GM18520 (cell line): ENCODE data around the gene GSTT2.
"Not testable (repeated sequence)": the region's sequence is repeated elsewhere in the genome, so short reads cannot be mapped to it uniquely, and the experiment has no call there.

ENCODE experiments used
- ATAC-seq: cut with Tn5 transposase; IDR thresholded peaks from one replicate; pipeline ENCODE4 v1.9.1; 2021; ENCODE audit not compliant: unreplicated experiment

Gene GSTT2

GRCh38 chr22:23979557-23980240, at the start of gene GSTT2:
Gene GSTT2 (plus strand): TSS chr22:23980134.
- not testable (repeated sequence) for ATAC-seq

DNA sequence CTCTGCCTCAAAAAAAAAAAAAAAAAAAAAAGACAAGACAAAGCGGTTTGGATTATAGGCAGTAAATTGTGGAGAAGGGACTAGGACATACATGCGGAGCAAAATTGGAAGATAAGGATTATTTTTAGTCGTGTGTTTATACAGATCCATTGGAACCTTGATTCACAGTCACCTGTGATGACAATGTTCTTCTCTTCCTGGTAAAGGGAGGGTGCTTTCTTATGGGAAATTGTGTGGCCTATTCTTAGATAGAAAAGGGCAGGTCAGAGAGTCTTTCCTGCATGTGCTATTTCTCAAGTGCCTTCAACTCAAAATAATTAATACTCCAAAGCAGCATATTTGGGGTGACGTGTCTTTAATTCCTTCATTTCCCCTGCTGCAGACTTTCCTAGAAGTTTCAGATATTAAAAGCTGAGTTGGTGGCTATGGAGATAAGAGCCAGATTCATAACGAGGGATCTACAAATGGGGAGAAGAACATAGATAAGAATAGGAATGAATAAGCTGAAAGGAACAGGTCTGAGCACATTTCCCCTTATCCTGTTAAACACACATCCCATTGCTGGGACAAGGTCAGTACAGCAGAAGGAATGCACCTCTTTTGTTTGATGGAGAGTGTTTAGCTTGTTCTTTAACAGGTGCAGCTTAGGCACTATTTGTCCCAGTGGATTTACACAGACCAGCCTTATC, 41.5 kb upstream of the GSTT2 start:
- ATAC-seq = no peak

- ATAC-seq = no peak
These were observed 40.9 kb upstream of the GSTT2 start for GRCh38 chr22:23939017-23939357.

- ATAC-seq = not testable (repeated sequence)
These were observed 39.8 kb upstream of the GSTT2 start for GRCh38 chr22:23940166-23940565.

DNA sequence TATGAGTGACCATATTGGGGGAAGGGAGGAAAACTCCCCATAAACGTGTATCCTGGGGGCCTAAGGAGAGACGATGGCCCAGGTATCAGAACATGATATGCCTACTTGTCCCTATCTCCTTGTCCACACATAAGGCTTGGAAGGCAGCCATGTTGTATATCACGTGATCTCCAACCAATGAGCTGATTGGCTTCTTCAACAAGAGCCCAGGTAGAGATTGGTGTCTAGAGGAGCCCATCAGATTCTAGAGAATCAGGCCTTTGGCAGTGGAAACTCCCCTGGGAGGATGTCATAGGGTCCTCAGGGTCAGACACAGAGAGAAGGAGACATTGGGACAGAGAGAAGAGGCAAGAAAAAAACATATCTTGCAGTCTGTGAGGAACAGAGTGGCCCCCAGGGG, 32.5 kb upstream of the GSTT2 start:
- not testable (repeated sequence) for ATAC-seq

- not testable (repeated sequence) for ATAC-seq
These were observed 30.2 kb upstream of the GSTT2 start for GRCh38 chr22:23949764-23950163.

DNA sequence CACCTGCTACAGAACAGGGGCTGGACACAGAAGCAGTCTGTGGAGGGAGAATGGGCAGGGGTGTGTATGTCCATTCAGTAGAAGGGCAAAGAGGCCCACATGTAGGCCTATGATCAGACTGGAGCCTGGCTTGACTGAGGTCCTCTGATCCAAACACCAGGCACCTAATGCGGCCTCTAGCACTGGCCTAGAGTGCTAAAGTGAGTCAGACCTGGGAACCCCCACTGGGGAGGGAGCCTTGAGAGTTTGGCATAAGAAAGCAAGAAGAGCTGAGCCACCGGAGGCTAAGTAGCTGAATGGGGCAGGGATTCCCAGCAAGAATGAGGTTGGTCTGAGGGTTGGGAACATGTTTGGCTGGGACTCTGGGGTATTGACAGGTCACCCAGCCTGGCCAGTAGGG, 28.6 kb upstream of the GSTT2 start:
- peak; percentile 61 for ATAC-seq

DNA sequence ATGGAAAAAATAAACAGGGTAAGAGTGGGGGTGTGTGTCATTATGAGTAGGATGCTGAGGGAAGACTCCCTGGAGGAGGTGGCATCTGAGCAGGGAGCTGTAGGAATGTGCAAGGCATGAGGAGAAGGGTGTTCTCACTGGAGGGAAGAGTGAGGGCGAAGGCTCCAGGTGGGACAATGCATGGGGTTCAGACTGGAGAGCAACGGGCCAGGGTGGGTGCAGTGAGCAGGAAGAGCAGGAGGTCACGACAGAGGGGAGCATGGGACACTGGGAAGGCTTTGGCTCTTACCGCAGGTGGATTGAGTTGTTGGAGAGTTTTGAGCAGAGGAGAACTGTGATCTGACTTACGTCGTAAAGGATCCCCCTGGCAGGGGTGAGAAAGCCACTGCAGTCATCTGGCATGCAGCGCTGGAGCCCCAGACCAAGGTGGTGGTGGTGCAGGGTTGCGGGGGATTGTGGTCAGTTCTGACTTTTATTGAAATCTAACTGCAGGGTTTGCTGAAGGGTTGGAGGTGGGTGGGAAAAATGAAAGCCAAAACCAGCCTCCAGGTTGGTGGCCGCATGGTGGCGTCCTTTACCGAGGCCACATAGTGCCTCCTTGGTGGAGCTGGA, 27.0 kb upstream of the GSTT2 start:
- not testable (repeated sequence) for ATAC-seq

GRCh38 chr22:23953485-23953884, 26.4 kb upstream of the GSTT2 start:
- ATAC-seq = not testable (repeated sequence)

- not testable (repeated sequence) for ATAC-seq
These were observed 25.5 kb upstream of the GSTT2 start for GRCh38 chr22:23954193-23954990.

DNA sequence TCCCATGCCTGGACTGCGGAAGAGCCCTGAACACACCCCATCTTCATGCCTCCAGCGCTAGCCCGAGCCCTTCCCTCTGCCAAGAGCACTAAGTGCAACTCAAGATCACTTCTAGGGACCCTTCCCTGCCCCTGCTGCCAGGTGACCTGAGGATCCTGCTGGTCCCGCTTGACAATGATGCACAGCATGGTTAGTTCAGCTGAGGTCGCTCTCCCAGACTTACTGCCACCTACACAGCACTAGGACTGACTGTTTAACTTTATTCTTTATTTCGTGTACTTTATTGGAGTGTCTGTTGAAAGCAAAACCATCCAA, 25.0 kb upstream of the GSTT2 start:
- not testable (repeated sequence) for ATAC-seq

DNA sequence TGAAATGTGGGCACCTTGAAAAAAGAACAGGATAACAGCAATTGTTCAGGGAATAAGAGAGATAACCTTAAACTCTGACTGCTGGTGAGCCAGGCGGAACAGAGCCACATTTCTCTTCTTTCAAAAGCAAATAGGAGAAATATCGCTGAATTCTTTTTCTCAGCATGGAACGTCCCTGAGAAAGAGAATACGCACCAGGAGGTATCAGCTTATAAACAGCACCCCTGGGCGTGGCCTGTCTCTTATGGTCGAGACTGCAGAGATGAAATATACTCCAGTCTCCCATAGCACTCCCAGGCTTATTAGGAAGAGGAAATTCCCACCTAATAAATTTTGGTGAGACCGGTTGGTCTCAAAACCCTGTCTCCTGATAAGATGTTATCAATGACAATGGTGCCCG, 24.0 kb upstream of the GSTT2 start:
- not testable (repeated sequence) for ATAC-seq

DNA sequence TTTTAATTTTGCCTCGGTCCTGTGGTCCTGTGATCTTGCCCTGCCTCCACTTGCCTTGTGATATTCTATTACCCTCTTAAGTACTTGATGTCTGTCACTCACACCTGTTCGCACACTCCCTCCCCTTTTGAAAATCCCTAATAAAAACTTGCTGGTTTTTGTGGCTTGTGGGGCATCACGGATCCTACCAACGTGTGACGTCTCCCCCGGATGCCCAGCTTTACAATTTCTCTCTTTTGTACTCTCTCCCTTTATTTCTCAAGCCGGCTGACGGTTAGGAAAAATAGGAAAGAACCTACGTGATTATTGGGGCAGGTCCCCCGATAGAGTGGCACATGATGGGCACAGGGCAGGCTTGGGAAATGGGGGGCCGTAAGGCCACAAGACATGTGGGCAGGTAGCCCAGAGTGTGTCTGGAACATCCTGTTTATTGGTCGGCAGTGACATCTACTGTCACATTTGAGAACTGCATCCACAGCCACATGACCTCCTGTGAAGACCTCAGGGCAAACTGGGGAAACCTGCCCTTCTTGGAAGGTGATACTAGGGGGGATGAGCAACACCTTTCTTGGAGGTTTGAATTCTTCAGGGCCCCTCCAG, 23.5 kb upstream of the GSTT2 start:
- not testable (repeated sequence) for ATAC-seq

- not testable (repeated sequence) for ATAC-seq
These were observed 18.7 kb upstream of the GSTT2 start, which contains the start of gene GSTT2B for GRCh38 chr22:23961084-23961771. Gene GSTT2B (minus strand): TSS chr22:23961195. CDS start chr22:23961131, 64 bp downstream.

- ATAC-seq = not testable (repeated sequence)
These were observed 13.8 kb upstream of the GSTT2 start for GRCh38 chr22:23966094-23966493.

DNA sequence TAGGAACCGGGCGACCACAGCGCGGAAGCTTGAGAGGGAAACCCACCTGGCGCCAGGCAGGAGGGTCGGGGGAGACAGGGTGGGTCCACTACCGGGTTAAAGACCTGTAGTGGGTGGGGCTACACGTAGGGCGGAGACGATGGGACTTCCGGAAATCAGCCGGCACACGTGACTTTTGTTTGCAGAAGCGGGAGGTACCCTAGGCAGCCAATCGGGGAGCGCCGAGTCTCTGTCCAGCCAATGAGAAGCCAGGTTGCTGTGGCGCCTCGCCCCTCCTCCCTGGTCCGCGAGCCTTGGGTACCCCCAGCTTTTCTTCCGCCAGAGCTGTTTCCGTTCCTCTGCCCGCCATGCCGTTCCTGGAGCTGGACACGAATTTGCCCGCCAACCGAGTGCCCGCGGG, 13.4 kb upstream of the GSTT2 start, which contains the start of gene DDTL:
TSS of gene DDTL (plus strand) at position 321 of the 400 bp plus-strand sequence. CDS start at position 348, 27 bp downstream.
- ATAC-seq = peak; percentile 94

GRCh38 chr22:23969071-23969470, 10.9 kb upstream of the GSTT2 start:
- no peak for ATAC-seq

- no peak for ATAC-seq
These were observed 9.7 kb upstream of the GSTT2 start for GRCh38 chr22:23970201-23970641.

- ATAC-seq = no peak
These were observed 9.0 kb upstream of the GSTT2 start for GRCh38 chr22:23970816-23971486.

DNA sequence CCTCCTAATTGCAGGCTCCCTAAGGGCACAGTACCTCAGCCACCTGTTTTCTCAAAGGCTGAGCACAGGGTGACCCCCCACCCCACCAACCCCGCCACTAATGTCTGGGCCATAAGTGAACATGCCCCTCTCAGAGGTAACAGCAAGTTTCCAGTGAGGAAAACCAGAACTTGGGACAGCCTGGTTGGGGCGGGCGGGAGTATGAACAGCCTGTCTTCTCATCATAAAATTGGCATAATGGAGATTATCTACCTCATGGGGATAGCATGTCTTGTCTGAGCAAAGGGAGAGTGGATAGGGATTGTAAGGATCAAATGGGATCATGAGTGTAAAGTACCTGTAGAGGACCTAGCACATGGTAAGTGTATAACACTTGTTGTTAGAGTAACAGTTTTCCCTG, 8.0 kb upstream of the GSTT2 start:
- ATAC-seq = not testable (repeated sequence)
